Lower lobe of right lung (tissue), 2 donors: Measurements from ENCODE around the gene PIK3CA. TPM values are rescaled to one million over a fixed set of nuclear protein-coding genes. Genes with fewer than 3 reads are reported as not detected.
A peak's percentile ranks its signal among the peaks of the same experiment; 100 is the strongest.

Experiments
- ATAC-seq, 2 donors: fragments of 200-7000 bp; cut with Tn5 transposase; one replicate each; pipeline ENCODE4 v1.9.1; 2020 to 2022; ENCODE audit warnings: mild to moderate bottlenecking in 2 of 2, moderate library complexity in 2 of 2
- DNase-seq: peaks from one replicate; pipeline ENCODE4 v3.0.0-alpha.2; 2020
- H3K27ac ChIP-seq: fragments of 200-600 bp; one replicate; pipeline ENCODE4 v1.8.0; 2022
- H3K27me3 ChIP-seq: fragments of 200-600 bp; one replicate; pipeline ENCODE4 v1.8.0; 2022; ENCODE audit warnings: low read depth
- H3K36me3 ChIP-seq: fragments of 200-600 bp; one replicate; pipeline ENCODE4 v1.8.0; 2022; ENCODE audit warnings: mild to moderate bottlenecking
- H3K4me1 ChIP-seq: fragments of 200-600 bp; one replicate; pipeline ENCODE4 v1.8.0; 2022
- H3K4me3 ChIP-seq: fragments of 200-600 bp; one replicate; pipeline ENCODE4 v1.8.0; 2022; ENCODE audit warnings: mild to moderate bottlenecking
- H3K9me3 ChIP-seq: fragments of 200-600 bp; one replicate; pipeline ENCODE4 v1.8.0; 2022
- intact Hi-C: fragments of 100-400 bp; cut with DNase I; formaldehyde crosslinking; loops from one replicate; pipeline ENCODE4 v1.11.0; 2022
- total RNA-seq: library from RNA; stranded (reverse); fragmentation: NEBNext Ultra II Directional; extraction: Animal tissue kit (Norgen Biotek cat#: 25700); gene quantifications from one replicate; pipeline ENCODE4 v1.2.1, GENCODE V29; 2021
- TF ChIP-seq, protein P1 (sequence below): fragments of 200-600 bp; IDR thresholded peaks from one replicate; pipeline ENCODE4 v1.8.0; 2022; ENCODE audit warnings: antibody characterized with exemption, mild to moderate bottlenecking
- donor health status: DM: no; HTN: yes; CAD: no; lungs with severe emphysema.

The PIK3CA gene
- total RNA-seq, 1 donor from 2014 or later = 33.5 TPM

DNA sequence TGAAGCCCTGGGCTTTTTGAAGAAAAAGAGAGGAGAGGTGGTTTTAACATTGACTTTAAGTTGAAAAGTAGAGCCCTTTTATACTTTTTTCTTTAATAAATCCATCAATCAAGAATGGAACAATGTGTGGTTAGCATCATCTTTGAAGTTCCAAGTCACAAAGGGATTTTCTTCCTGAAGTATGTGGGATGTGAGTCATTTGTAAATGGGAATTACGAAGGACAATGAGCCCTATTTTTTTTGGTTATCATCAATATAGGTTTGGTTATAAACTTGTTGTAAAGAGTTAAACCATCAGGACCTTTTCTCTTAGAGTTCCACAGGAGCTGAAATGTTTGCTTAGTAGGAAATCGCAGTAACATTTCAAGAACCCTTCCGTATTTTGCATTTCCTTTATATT, 38.3 kb downstream of the PIK3CA start:
- intact Hi-C loops = no loop called here
- Histone ChIP-seq H3K36me3 (no peaks in the 10 kb centered on the region), H3K4me1 (peaks cover 51% of the 10 kb centered on the region), H3K4me3 (no peak overlapping the region), H3K27ac (no peak overlapping the region), H3K9me3 (no peaks in the 10 kb centered on the region), H3K27me3 (no peaks in the 10 kb centered on the region)
- no peak for ATAC-seq
- TF ChIP-seq, protein P1, sequence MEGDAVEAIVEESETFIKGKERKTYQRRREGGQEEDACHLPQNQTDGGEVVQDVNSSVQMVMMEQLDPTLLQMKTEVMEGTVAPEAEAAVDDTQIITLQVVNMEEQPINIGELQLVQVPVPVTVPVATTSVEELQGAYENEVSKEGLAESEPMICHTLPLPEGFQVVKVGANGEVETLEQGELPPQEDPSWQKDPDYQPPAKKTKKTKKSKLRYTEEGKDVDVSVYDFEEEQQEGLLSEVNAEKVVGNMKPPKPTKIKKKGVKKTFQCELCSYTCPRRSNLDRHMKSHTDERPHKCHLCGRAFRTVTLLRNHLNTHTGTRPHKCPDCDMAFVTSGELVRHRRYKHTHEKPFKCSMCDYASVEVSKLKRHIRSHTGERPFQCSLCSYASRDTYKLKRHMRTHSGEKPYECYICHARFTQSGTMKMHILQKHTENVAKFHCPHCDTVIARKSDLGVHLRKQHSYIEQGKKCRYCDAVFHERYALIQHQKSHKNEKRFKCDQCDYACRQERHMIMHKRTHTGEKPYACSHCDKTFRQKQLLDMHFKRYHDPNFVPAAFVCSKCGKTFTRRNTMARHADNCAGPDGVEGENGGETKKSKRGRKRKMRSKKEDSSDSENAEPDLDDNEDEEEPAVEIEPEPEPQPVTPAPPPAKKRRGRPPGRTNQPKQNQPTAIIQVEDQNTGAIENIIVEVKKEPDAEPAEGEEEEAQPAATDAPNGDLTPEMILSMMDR = no peak
- no peak for DNase-seq

DNA sequence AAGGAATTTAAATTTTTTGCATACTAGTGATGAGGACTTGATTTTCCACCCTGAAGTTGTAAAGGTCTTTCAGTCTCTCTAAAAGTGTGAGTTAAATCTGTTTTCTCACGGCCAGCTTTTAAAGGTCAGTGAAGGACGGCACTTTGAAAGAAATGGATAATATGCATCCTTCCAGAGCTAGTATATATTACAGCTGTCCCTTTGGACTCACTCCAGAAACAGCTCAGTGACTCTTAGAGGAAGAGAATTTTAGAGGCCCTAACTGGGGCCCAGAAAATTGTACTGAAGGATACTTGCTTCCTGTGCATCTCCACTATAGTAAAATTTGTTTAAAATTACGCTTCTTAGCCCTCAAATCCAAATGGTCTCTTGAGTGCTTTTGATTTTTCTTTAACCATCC, 41.6 kb downstream of the PIK3CA start:
- Histone ChIP-seq H3K27me3 (no peaks in the 10 kb centered on the region), H3K4me1 (peaks cover 25% of the 10 kb centered on the region), H3K4me3 (no peak overlapping the region), H3K9me3 (no peaks in the 10 kb centered on the region), H3K36me3 (no peaks in the 10 kb centered on the region), H3K27ac (no peak overlapping the region)
- intact Hi-C loops = no loop called here
- TF ChIP-seq, protein P1 = no peak
- no peak for DNase-seq
- ATAC-seq = no peak

GRCh38 chr3:179190581-179190980, 42.4 kb downstream of the PIK3CA start:
- no peak for DNase-seq
- no peaks in the 10 kb centered on the region for H3K36me3 ChIP-seq
- H3K4me1 ChIP-seq = peaks cover 29% of the 10 kb centered on the region
- intact Hi-C loops = no loop called here
- TF ChIP-seq, protein P1 = no peak
- H3K4me3 ChIP-seq = no peak overlapping the region
- H3K27me3 ChIP-seq = no peaks in the 10 kb centered on the region
- H3K27ac ChIP-seq = no peak overlapping the region
- no peak for ATAC-seq
- H3K9me3 ChIP-seq = no peaks in the 10 kb centered on the region

DNA sequence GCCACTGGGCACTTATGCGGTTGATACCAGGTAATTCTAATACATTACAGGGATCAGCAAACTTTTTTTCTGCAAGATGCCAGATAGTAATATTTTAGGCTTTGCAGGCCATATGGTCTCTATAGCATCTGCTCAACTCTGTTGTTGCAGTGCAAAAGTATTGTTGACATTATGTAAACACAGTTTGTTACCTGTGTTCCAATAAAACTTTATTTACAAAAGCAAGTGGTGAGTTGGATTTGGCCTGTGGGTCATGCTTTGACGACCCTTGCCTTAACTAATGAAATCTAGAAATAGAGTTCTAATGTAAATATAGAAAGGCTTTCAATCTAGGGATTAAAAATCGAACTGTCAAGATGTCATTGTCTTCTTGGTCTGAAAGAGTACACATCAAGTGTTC, 44.4 kb downstream of the PIK3CA start:
- ATAC-seq (no peak), DNase-seq (no peak)
- TF ChIP-seq, protein P1 = no peak
- no peak overlapping the region for H3K4me3 ChIP-seq
- H3K27ac ChIP-seq = no peak overlapping the region
- H3K9me3 ChIP-seq = no peaks in the 10 kb centered on the region
- H3K27me3 ChIP-seq = no peaks in the 10 kb centered on the region
- peaks cover 33% of the 10 kb centered on the region for H3K4me1 ChIP-seq
- no peaks in the 10 kb centered on the region for H3K36me3 ChIP-seq
- intact Hi-C loops = no loop called here

DNA sequence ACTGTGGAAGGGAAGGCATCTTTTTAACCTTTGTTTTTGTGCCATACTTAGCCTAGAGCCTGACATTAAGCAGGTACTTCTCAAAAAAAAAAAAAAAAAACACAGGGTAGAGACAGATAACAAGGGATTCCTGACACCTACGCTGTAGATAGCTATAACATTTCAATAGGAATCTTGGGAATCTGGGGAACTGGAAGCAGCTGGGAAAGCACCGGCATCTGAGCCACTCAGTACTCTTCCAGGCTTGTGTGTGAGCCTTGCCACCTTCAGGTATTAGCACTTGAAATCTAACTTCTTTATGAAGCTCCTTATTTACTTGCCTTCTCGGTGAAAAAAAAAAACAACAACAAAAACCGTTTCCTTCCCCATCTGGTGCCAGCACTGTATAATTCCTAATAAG, 46.8 kb downstream of the PIK3CA start:
- intact Hi-C loops = no loop called here
- TF ChIP-seq, protein P1 = no peak
- no peak overlapping the region for H3K27ac ChIP-seq

GRCh38 chr3:179196098-179196497, 47.9 kb downstream of the PIK3CA start:
- H3K4me3 ChIP-seq = no peak overlapping the region

More for the DNA sequence above, 46.8 kb downstream of the PIK3CA start:
- ATAC-seq = peak in 1 of 2 donors; percentile 41
- Histone ChIP-seq H3K27me3 (no peaks in the 10 kb centered on the region), H3K4me3 (no peak overlapping the region), H3K36me3 (peaks cover 5% of the 10 kb centered on the region), H3K9me3 (no peaks in the 10 kb centered on the region), H3K4me1 (peaks cover 16% of the 10 kb centered on the region)
- DNase-seq = no peak

More at GRCh38 chr3:179196098-179196497, 47.9 kb downstream of the PIK3CA start:
- Histone ChIP-seq H3K9me3 (no peaks in the 10 kb centered on the region), H3K27me3 (no peaks in the 10 kb centered on the region), H3K36me3 (peaks cover 16% of the 10 kb centered on the region), H3K4me1 (peaks cover 13% of the 10 kb centered on the region), H3K27ac (no peak overlapping the region)
- no peak for DNase-seq
- intact Hi-C loops = no loop called here
- ATAC-seq = no peak
- TF ChIP-seq, protein P1 = no peak
